GM03348 (cell line): ENCODE measurements around the gene CPVL.
A peak's percentile ranks its signal among the peaks of the same experiment; 100 is the strongest.

Experiments
- DNase-seq: peaks from one replicate; pipeline ENCODE4 v3.0.0; 2012; ENCODE audit warnings: low spot score

CPVL gene

GRCh38 chr7:28973591-28973990 is 172.7 kb downstream of the CPVL start:
- no peak for DNase-seq

GRCh38 chr7:28964056-28964455 is 182.3 kb downstream of the CPVL start:
- DNase-seq = no peak

- no peak for DNase-seq
Observed at GRCh38 chr7:28961972-28962371, 184.4 kb downstream of the CPVL start.

GRCh38 chr7:28960071-28960840 is 186.1 kb downstream of the CPVL start:
- DNase-seq = no peak

- DNase-seq = no peak
Observed at GRCh38 chr7:28958980-28959347, 187.4 kb downstream of the CPVL start.

GRCh38 chr7:28958235-28958979 is 187.9 kb downstream of the CPVL start, which contains the start of gene TRIL:
TSS of gene TRIL (minus strand) at chr7:28958330. CDS start at chr7:28958046, 284 bp downstream.
- DNase-seq = peak; percentile 87

GRCh38 chr7:28957751-28958234 is 188.5 kb downstream of the CPVL start:
- DNase-seq = peak; percentile 32

GRCh38 chr7:28957064-28957750 is 189.1 kb downstream of the CPVL start:
- DNase-seq = peak; percentile 10

GRCh38 chr7:28956608-28957063 is 189.7 kb downstream of the CPVL start:
- DNase-seq = peak; percentile 67

GRCh38 chr7:28955718-28956607 is 190.4 kb downstream of the CPVL start:
- DNase-seq = peak; percentile 51

GRCh38 chr7:28955356-28955717 is 191.0 kb downstream of the CPVL start:
- DNase-seq = no peak

- DNase-seq = no peak
Observed at GRCh38 chr7:28954946-28955345, 191.4 kb downstream of the CPVL start.

- no peak for DNase-seq
Observed at GRCh38 chr7:28954471-28954870, 191.9 kb downstream of the CPVL start.

- DNase-seq = no peak
Observed at GRCh38 chr7:28953633-28954032, 192.7 kb downstream of the CPVL start.
